Liver (tissue), 9 donors: Measurements from ENCODE around the gene RTN4RL1. TPM values are rescaled to one million over a fixed set of nuclear protein-coding genes. Genes with fewer than 3 reads are reported as not detected.

ENCODE experiments used
- DNase-seq: peaks from one replicate; pipeline ENCODE4 v3.0.0-alpha.2; 2017; ENCODE audit warnings: low spot score
- H3K27ac ChIP-seq, 2 donors: one replicate each; pipeline ENCODE4 v1.7.0; 2013; ENCODE audit warnings: inconsistent platforms in 2 of 2, low read length in 2 of 2, control low read depth in 1 of 2, low read depth in 1 of 2, mild to moderate bottlenecking in 1 of 2
- H3K27me3 ChIP-seq, 4 donors: one replicate each; pipeline versions ENCODE4 v1.6.1 to v1.7.0; 2013; ENCODE audit warnings: low read length in 3 of 4, inconsistent platforms in 1 of 4, mild to moderate bottlenecking in 1 of 4, moderate library complexity in 1 of 4; ENCODE audit not compliant: control insufficient read depth in 4 of 4, insufficient read depth in 4 of 4
- H3K36me3 ChIP-seq, 4 donors: one replicate each; pipeline versions ENCODE4 v1.6.1 to v1.7.0; 2013; ENCODE audit warnings: low read length in 3 of 4, mild to moderate bottlenecking in 3 of 4, low read depth in 1 of 4, moderate library complexity in 1 of 4; ENCODE audit not compliant: control insufficient read depth in 4 of 4, insufficient read depth in 3 of 4
- H3K4me1 ChIP-seq, 4 donors: one replicate each; pipeline versions ENCODE4 v1.6.1 to v1.7.0; 2013; ENCODE audit warnings: low read length in 3 of 4, mild to moderate bottlenecking in 3 of 4, moderate library complexity in 1 of 4; ENCODE audit not compliant: control insufficient read depth in 4 of 4, insufficient read depth in 4 of 4
- H3K4me3 ChIP-seq, 3 donors: one replicate each; pipeline versions ENCODE4 v1.6.1 to v1.7.0; 2013; ENCODE audit warnings: low read length in 3 of 3, control low read depth in 1 of 3, low read depth in 1 of 3, mild to moderate bottlenecking in 1 of 3
- H3K9ac ChIP-seq, 2 donors: one replicate each; pipeline ENCODE4 v1.7.0; 2013; ENCODE audit warnings: low read length in 2 of 2, mild to moderate bottlenecking in 2 of 2, moderate library complexity in 2 of 2, control low read depth in 1 of 2, low read depth in 1 of 2
- H3K9me3 ChIP-seq, 4 donors: one replicate each; pipeline versions ENCODE4 v1.6.1 to v1.7.0; 2013; ENCODE audit warnings: low read length in 3 of 4; ENCODE audit not compliant: control insufficient read depth in 4 of 4
- EGR1 ChIP-seq, 2 donors: IDR thresholded peaks; 2 replicates each; pipeline ENCODE4 v1.6.1; 2016 to 2018; ENCODE audit warnings: antibody characterized with exemption in 2 of 2, low read depth in 2 of 2
- HNF4A ChIP-seq, 2 donors: conservative IDR thresholded peaks; 2 replicates each; pipeline ENCODE4 v1.6.1; 2016; ENCODE audit warnings: antibody characterized with exemption in 2 of 2, mild to moderate bottlenecking in 2 of 2
- HNF4G ChIP-seq: IDR thresholded peaks from 2 replicates; pipeline ENCODE4 v1.6.1; 2016; ENCODE audit warnings: antibody characterized with exemption
- JUND ChIP-seq, 2 donors: IDR thresholded peaks; 2 replicates each; pipeline ENCODE4 v1.6.1; 2016; ENCODE audit warnings: antibody characterized with exemption in 2 of 2
- NR2F2 ChIP-seq: IDR thresholded peaks from 2 replicates; pipeline ENCODE4 v1.6.1; 2016; ENCODE audit warnings: antibody characterized with exemption
- RAD21 ChIP-seq, 2 donors: IDR thresholded peaks; 2 replicates each; pipeline ENCODE4 v1.6.1; 2016; ENCODE audit warnings: antibody characterized with exemption in 2 of 2, mild to moderate bottlenecking in 2 of 2
- TAF1 ChIP-seq: conservative IDR thresholded peaks from 2 replicates; pipeline ENCODE4 v1.6.1; 2016; ENCODE audit warnings: antibody characterized with exemption, mild to moderate bottlenecking
- YY1 ChIP-seq: IDR thresholded peaks from 2 replicates; pipeline ENCODE4 v1.6.1; 2016; ENCODE audit warnings: antibody characterized with exemption, mild to moderate bottlenecking
- WGBS: extraction: QIAGEN DNeasy Blood & Tissue Kit; methylation state at CpG from one replicate; pipeline ENCODE4 v1.1.7; 2013; 5-methylcytosine and 5-hydroxymethylcytosine counted together
- polyA plus RNA-seq, 2 donors: library from polyadenylated mRNA; stranded (reverse) in 1 of 2; unstranded in 1 of 2; fragments of 200-250 nt in 1 of 2; fragments of >200 nt in 1 of 2; fragmentation: Nextera tagmentation in 1 of 2; extraction: Ambion mirVana in 1 of 2; gene quantifications; one replicate each; pipeline versions ENCODE4 v1.2.1 to v1.2.3, GENCODE V29; 2013 to 2015
- total RNA-seq, 2 donors: library from RNA; depleted of rRNA; stranded (reverse); fragments of >200 nt; gene quantifications; one replicate each; pipeline ENCODE4 v1.2.3, GENCODE V29; 2014
- TF ChIP-seq, protein P1 (sequence below): IDR thresholded peaks from 2 replicates; pipeline ENCODE4 v1.6.1; 2016; ENCODE audit warnings: antibody characterized with exemption, mild to moderate bottlenecking
- TF ChIP-seq, protein P2 (sequence below): fragments of 150-350 bp; IDR thresholded peaks from 2 replicates; pipeline ENCODE4 v1.5.1; 2017; ENCODE audit warnings: improper control_type of control experiment, low read depth, low read length; ENCODE audit not compliant: missing input control
- TF ChIP-seq, protein P3 (sequence below): IDR thresholded peaks from 2 replicates; pipeline ENCODE4 v1.6.1; 2016; ENCODE audit warnings: antibody characterized with exemption
- TF ChIP-seq, protein P4 (sequence below): IDR thresholded peaks from 2 replicates; pipeline ENCODE4 v1.6.1; 2016; ENCODE audit warnings: antibody characterized with exemption
- TF ChIP-seq, protein P5 (sequence below): IDR thresholded peaks from 2 replicates; pipeline ENCODE4 v1.6.1; 2016; ENCODE audit warnings: antibody characterized with exemption
- donor health status: healthy.
- donor health status: healthy.
- donor health status: healthy.
- donor health status: healthy.
- donor health status: healthy.

Gene RTN4RL1
- total and polyA plus RNA-seq, 4 donors, result 0.04 to 5.4 (median 1.2) TPM

DNA sequence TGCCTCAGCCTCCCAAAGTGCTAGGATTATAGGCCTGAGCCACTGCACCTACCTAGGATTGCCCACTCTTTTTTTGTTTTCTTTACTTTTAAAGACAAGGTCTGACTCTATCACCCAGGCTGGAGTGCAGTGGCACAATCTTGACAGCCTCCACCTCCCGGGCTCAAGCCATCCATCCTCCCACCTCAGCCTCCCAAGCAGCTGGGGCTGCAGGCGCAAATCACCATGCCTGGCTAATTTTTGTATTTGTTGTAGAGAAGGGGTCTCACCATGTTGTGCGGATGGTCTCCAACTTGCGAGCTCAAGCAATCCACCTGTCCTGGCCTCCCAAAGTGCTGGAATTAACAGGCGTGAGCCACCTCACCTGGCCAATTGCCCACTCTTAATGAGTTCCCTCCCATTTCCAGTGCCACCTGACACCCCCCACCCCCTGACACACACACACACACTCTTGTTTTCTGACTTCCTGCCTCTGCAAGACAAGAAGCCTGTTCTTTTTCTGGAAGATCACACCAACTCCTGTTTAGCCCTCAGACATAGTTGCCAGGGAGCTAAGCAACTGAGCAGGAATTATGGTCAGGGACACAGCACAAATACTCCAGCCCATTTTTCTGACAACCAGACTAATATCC is 19.2 kb upstream of the RTN4RL1 start:
- H3K27me3 ChIP-seq, result no peaks in the 10 kb centered on the region
- H3K9ac ChIP-seq, result no peak overlapping the region
- no peaks in the 10 kb centered on the region for H3K9me3 ChIP-seq
- no peak overlapping the region for H3K4me3 ChIP-seq
- TF ChIP-seq, protein P1, sequence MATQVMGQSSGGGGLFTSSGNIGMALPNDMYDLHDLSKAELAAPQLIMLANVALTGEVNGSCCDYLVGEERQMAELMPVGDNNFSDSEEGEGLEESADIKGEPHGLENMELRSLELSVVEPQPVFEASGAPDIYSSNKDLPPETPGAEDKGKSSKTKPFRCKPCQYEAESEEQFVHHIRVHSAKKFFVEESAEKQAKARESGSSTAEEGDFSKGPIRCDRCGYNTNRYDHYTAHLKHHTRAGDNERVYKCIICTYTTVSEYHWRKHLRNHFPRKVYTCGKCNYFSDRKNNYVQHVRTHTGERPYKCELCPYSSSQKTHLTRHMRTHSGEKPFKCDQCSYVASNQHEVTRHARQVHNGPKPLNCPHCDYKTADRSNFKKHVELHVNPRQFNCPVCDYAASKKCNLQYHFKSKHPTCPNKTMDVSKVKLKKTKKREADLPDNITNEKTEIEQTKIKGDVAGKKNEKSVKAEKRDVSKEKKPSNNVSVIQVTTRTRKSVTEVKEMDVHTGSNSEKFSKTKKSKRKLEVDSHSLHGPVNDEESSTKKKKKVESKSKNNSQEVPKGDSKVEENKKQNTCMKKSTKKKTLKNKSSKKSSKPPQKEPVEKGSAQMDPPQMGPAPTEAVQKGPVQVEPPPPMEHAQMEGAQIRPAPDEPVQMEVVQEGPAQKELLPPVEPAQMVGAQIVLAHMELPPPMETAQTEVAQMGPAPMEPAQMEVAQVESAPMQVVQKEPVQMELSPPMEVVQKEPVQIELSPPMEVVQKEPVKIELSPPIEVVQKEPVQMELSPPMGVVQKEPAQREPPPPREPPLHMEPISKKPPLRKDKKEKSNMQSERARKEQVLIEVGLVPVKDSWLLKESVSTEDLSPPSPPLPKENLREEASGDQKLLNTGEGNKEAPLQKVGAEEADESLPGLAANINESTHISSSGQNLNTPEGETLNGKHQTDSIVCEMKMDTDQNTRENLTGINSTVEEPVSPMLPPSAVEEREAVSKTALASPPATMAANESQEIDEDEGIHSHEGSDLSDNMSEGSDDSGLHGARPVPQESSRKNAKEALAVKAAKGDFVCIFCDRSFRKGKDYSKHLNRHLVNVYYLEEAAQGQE, result no peak
- no peak for TF ChIP-seq EGR1 (IDR thresholded peaks at IDR 0.05; ENCODE audit: low read depth in 2 of 2)
- TF ChIP-seq, protein P2, sequence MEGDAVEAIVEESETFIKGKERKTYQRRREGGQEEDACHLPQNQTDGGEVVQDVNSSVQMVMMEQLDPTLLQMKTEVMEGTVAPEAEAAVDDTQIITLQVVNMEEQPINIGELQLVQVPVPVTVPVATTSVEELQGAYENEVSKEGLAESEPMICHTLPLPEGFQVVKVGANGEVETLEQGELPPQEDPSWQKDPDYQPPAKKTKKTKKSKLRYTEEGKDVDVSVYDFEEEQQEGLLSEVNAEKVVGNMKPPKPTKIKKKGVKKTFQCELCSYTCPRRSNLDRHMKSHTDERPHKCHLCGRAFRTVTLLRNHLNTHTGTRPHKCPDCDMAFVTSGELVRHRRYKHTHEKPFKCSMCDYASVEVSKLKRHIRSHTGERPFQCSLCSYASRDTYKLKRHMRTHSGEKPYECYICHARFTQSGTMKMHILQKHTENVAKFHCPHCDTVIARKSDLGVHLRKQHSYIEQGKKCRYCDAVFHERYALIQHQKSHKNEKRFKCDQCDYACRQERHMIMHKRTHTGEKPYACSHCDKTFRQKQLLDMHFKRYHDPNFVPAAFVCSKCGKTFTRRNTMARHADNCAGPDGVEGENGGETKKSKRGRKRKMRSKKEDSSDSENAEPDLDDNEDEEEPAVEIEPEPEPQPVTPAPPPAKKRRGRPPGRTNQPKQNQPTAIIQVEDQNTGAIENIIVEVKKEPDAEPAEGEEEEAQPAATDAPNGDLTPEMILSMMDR, result no peak
- no peak for TF ChIP-seq RAD21 (IDR thresholded peaks at IDR 0.05)
- no peak for TF ChIP-seq JUND (IDR thresholded peaks at IDR 0.05)
- 94% methylated on average over 5 of the region's 5 CpGs for WGBS
- peaks cover 6 to 26% (median 16%) of the 10 kb centered on the region in 4 donors for H3K4me1 ChIP-seq
- H3K36me3 ChIP-seq, result peaks cover 0 to 4% (median 1%) of the 10 kb centered on the region in 4 donors
- no peak for DNase-seq
- H3K27ac ChIP-seq, result no peak overlapping the region

DNA sequence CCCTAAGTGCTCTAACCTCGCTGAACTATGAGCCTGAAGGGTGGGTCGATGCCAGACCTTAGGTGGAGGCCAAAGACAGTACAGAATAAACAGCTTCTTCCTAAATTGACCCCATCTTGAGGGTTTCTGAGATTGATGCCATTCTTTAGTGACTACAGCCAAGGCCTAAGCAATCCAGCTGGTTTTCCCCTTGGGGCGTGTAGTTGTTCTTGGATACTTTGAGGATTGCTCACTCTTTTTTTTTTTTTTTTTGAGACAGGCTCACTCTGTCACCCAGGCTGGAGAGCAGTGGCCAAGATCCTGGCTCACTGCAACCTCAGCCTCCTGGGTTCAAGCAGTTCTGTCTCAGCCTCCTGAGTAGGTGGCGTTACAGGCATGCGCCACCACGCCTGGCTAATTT is 18.7 kb upstream of the RTN4RL1 start:
- TF ChIP-seq RAD21 (IDR thresholded peaks at IDR 0.05), result no peak
- TF ChIP-seq, protein P3, sequence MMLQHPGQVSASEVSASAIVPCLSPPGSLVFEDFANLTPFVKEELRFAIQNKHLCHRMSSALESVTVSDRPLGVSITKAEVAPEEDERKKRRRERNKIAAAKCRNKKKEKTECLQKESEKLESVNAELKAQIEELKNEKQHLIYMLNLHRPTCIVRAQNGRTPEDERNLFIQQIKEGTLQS, result no peak
- no peak for TF ChIP-seq HNF4A (conservative IDR thresholded peaks at IDR 0.05)
- TF ChIP-seq NR2F2, result no peak
- TF ChIP-seq TAF1, result no peak
- no peak for TF ChIP-seq JUND (IDR thresholded peaks at IDR 0.05)
- no peak for TF ChIP-seq YY1
- no peak for TF ChIP-seq HNF4G
- TF ChIP-seq, protein P4, sequence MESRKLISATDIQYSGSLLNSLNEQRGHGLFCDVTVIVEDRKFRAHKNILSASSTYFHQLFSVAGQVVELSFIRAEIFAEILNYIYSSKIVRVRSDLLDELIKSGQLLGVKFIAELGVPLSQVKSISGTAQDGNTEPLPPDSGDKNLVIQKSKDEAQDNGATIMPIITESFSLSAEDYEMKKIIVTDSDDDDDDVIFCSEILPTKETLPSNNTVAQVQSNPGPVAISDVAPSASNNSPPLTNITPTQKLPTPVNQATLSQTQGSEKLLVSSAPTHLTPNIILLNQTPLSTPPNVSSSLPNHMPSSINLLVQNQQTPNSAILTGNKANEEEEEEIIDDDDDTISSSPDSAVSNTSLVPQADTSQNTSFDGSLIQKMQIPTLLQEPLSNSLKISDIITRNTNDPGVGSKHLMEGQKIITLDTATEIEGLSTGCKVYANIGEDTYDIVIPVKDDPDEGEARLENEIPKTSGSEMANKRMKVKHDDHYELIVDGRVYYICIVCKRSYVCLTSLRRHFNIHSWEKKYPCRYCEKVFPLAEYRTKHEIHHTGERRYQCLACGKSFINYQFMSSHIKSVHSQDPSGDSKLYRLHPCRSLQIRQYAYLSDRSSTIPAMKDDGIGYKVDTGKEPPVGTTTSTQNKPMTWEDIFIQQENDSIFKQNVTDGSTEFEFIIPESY, result no peak
- TF ChIP-seq, protein P5, sequence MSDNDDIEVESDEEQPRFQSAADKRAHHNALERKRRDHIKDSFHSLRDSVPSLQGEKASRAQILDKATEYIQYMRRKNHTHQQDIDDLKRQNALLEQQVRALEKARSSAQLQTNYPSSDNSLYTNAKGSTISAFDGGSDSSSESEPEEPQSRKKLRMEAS, result no peak
- TF ChIP-seq, protein P1, result no peak
- TF ChIP-seq, protein P2, result no peak
- peaks cover 0 to 4% (median 1%) of the 10 kb centered on the region in 4 donors for H3K36me3 ChIP-seq
- no peak overlapping the region for H3K4me3 ChIP-seq
- no peaks in the 10 kb centered on the region for H3K27me3 ChIP-seq
- 93% methylated on average over 6 of the region's 6 CpGs for WGBS
- H3K9ac ChIP-seq, result no peak overlapping the region
- no peak for DNase-seq
- no peaks in the 10 kb centered on the region for H3K9me3 ChIP-seq
- no peak overlapping the region for H3K27ac ChIP-seq
- peaks cover 5 to 20% (median 12%) of the 10 kb centered on the region in 4 donors for H3K4me1 ChIP-seq
